GM12864 (cell line): ENCODE data around the gene ADAM10.

Source experiments
- DNase-seq: peaks from one replicate; pipeline ENCODE4 v3.0.0-alpha.2; 2011; ENCODE audit warnings: low read depth
- H3K4me3 ChIP-seq: 2 replicates; pipeline ENCODE4 v1.5.1; 2011; ENCODE audit warnings: mild to moderate bottlenecking, low read depth, low read length, control low read depth
- TF ChIP-seq, protein P1 (sequence below): IDR thresholded peaks from 2 replicates; pipeline ENCODE4 v1.5.1; 2011; ENCODE audit warnings: low read depth, mild to moderate bottlenecking, moderate library complexity, low read length, control low read depth, inconsistent platforms; ENCODE audit errors: missing control alignments

The ADAM10 gene

GRCh38 chr15:58686286-58686685, 63.2 kb downstream of the ADAM10 start:
- no peak for DNase-seq
- H3K4me3 ChIP-seq, result no peak overlapping the region
- TF ChIP-seq, protein P1, sequence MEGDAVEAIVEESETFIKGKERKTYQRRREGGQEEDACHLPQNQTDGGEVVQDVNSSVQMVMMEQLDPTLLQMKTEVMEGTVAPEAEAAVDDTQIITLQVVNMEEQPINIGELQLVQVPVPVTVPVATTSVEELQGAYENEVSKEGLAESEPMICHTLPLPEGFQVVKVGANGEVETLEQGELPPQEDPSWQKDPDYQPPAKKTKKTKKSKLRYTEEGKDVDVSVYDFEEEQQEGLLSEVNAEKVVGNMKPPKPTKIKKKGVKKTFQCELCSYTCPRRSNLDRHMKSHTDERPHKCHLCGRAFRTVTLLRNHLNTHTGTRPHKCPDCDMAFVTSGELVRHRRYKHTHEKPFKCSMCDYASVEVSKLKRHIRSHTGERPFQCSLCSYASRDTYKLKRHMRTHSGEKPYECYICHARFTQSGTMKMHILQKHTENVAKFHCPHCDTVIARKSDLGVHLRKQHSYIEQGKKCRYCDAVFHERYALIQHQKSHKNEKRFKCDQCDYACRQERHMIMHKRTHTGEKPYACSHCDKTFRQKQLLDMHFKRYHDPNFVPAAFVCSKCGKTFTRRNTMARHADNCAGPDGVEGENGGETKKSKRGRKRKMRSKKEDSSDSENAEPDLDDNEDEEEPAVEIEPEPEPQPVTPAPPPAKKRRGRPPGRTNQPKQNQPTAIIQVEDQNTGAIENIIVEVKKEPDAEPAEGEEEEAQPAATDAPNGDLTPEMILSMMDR, result no peak

- TF ChIP-seq, protein P1, result no peak
- H3K4me3 ChIP-seq, result no peak overlapping the region
- DNase-seq, result no peak
These were observed 64.8 kb downstream of the ADAM10 start for GRCh38 chr15:58684751-58685150.

GRCh38 chr15:58684036-58684710, 65.3 kb downstream of the ADAM10 start:
- TF ChIP-seq, protein P1, result no peak
- DNase-seq, result no peak
- no peak overlapping the region for H3K4me3 ChIP-seq

DNA sequence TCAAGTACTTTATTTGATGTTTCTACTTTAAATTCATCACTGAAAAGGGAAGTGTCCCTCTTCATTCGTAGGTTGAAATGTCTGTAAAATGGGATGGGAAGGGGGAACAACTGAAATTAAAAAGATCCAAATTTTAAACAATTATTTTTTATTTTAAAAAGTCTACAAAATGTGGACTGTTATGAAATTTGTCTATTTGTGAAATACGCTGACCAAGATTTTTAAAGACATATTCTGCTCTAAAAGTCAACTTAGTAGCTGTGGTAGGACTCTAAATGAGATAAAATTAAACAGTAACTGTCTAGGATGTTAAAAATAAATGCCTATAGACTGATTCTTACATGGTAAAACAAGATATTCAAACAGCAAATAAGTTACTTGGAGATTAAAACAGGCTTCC, 67.3 kb downstream of the ADAM10 start:
- TF ChIP-seq, protein P1, result no peak
- no peak overlapping the region for H3K4me3 ChIP-seq
- DNase-seq, result no peak

DNA sequence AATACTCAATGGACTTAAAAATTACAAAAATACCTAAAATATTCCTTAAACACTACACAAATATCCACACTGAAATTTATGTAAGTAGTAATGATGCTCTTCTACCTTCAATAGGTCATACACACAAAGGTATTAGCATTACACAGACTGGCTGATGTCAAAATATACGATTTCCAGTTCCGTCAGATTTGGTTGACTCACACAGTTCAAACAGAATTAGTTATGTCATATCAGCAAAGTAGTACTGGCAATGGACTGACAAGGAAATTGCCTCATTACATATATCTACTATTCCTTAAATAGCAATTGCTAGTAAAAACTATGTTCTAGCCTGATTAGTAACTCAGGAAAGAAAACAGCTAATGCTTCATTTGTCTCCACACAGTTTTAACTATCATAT, 70.8 kb downstream of the ADAM10 start:
- no peak for DNase-seq
- TF ChIP-seq, protein P1, result no peak
- no peak overlapping the region for H3K4me3 ChIP-seq

DNA sequence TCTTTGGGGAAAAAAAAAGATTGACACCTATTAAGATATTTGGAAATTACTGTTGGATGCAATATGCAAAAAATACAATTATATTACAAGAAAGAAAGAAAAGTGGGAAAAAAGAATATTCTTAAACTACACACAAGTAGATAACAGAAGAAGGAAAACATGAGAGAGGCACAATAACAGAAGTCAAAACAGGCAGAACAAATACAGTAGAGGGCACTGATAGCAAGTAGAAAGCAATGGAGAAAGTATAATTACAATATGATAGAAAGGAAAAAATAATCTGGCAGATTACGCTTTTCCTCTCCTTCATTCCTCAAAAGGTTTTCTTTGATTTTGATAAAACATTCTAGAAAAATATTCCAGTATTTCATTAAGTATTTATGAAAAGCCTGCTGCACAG, 72.1 kb downstream of the ADAM10 start:
- TF ChIP-seq, protein P1, result no peak

DNA sequence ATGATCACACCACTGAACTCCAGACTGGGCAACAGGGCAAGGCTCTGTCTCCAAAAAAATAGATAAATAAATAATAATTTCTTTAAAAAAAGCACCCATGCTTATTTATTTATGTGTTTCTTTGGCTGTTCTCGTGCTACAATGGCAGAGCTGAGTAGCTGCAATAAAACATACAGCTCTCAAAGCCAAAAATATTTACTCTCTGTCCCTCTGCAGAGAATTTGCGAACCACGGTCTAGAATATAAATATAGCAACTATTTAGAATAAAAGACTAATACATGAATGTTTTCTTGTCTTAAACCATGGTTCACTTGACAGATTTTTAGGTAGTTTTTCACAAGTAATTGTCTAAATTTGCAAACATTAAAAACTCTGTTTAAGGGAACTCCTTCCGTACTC, 72.7 kb downstream of the ADAM10 start:
- TF ChIP-seq, protein P1, result no peak
- DNase-seq, result no peak
- no peak overlapping the region for H3K4me3 ChIP-seq

More for the DNA sequence above, 72.1 kb downstream of the ADAM10 start:
- DNase-seq, result no peak
- no peak overlapping the region for H3K4me3 ChIP-seq
